Upper lobe of left lung (tissue), 4 donors: ENCODE results near the gene HOXA10.

ENCODE experiments used
- POLR2A ChIP-seq, 4 donors: fragments of 450-650 bp; IDR thresholded peaks; one replicate each; pipeline ENCODE4 v1.5.1; 2016 to 2017; ENCODE audit warnings: antibody characterized with exemption in 4 of 4, mild to moderate bottlenecking in 2 of 4
- TF ChIP-seq, protein P1 (sequence below), 6 experiments: fragments of 450-650 bp in 4 of 6; fragments of 200-600 bp in 2 of 6; sonication (generic) in 2 of 6; IDR thresholded peaks; one replicate each; pipeline ENCODE4 v1.5.1; 2016 to 2019; ENCODE audit warnings: antibody characterized with exemption in 6 of 6

DNA sequence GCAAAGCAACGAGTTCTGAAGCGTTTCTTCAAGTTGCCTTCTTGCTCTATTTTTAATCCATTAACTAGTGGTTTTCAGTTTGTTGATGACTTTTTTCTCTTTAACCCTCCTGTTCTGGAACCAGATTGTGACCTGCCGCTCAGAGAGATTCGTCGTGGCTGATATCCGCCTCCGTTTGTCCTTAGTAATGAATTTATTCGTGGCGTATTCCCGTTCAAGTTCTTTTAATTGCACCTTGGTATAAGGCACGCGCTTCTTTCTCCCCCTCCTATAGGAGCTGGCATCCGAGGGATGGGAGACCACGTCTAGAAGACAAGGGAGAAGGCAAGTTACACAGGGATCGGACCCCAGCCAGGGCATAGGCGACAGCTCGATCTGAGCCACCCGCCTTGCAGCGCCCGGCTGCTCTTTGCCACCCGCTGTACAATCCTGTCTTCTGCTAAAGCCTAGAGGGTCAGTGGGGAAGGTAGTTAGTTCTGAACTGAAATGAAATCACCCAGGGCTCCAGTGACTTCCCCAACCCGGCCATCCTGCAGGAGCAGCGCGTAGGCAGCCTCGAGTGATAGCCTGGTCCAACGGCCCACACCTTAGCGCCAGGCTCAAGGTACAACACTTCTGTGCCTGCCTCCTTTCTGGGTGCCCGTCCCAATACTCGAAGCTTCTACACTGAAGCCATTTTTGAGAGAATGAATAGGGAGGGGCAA is 24.2 kb upstream of the HOXA10 start:
- TF ChIP-seq, protein P1, sequence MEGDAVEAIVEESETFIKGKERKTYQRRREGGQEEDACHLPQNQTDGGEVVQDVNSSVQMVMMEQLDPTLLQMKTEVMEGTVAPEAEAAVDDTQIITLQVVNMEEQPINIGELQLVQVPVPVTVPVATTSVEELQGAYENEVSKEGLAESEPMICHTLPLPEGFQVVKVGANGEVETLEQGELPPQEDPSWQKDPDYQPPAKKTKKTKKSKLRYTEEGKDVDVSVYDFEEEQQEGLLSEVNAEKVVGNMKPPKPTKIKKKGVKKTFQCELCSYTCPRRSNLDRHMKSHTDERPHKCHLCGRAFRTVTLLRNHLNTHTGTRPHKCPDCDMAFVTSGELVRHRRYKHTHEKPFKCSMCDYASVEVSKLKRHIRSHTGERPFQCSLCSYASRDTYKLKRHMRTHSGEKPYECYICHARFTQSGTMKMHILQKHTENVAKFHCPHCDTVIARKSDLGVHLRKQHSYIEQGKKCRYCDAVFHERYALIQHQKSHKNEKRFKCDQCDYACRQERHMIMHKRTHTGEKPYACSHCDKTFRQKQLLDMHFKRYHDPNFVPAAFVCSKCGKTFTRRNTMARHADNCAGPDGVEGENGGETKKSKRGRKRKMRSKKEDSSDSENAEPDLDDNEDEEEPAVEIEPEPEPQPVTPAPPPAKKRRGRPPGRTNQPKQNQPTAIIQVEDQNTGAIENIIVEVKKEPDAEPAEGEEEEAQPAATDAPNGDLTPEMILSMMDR (IDR thresholded peaks at IDR 0.05): no peak
- no peak for TF ChIP-seq POLR2A (IDR thresholded peaks at IDR 0.05)
